K562 (cell line): ENCODE data around the gene CC2D1A. TPM values are rescaled to one million over a fixed set of nuclear protein-coding genes. Genes with fewer than 3 reads are reported as not detected.

Experiments
- C11orf30 ChIP-seq: fragments of 450-650 bp; IDR thresholded peaks from 2 replicates; pipeline ENCODE4 v1.6.1; 2016; ENCODE audit warnings: low read depth, mild to moderate bottlenecking
- CBX2 ChIP-seq: fragments of 200-600 bp; sonication (generic); IDR thresholded peaks from one replicate; pipeline ENCODE4 v1.6.1; 2012; ENCODE audit warnings: mild to moderate bottlenecking, low read length, inconsistent platforms; ENCODE audit not compliant: insufficient read depth, poor library complexity, severe bottlenecking
- CCAR2 ChIP-seq: fragments of 200-400 bp; formaldehyde crosslinking; IDR thresholded peaks from 2 replicates; pipeline ENCODE4 v1.6.1; 2017; ENCODE audit warnings: mild to moderate bottlenecking, low read depth, low read length
- CREBBP ChIP-seq: IDR thresholded peaks from one replicate; pipeline ENCODE4 v1.6.1; 2012; ENCODE audit warnings: low read depth, mild to moderate bottlenecking, control low read depth, inconsistent platforms, low read length
- FOXA3 ChIP-seq, 2 experiments: fragments of 450-650 bp in 1 of 2; sonication (generic) in 1 of 2; formaldehyde crosslinking; IDR thresholded peaks in 1 of 2; conservative IDR thresholded peaks in 1 of 2; 2 replicates each; pipeline versions ENCODE4 v1.4.0 to v1.8.0; 2020 to 2022; ENCODE audit warnings: mild to moderate bottlenecking in 2 of 2, missing genetic modification reagents in 1 of 2
- FUS ChIP-seq: fragments of 200-400 bp; formaldehyde crosslinking; optimal IDR thresholded peaks from 2 replicates; pipeline ENCODE3; 2017; ENCODE audit warnings: low read depth, low read length
- HDAC2 ChIP-seq: fragments of 450-650 bp; IDR thresholded peaks from 2 replicates; pipeline ENCODE4 v1.6.1; 2016; ENCODE audit warnings: mild to moderate bottlenecking
- HOMEZ ChIP-seq: fragments of 250-450 bp; sonication (Bioruptor Pico); IDR thresholded peaks from 2 replicates; pipeline ENCODE4 v1.4.0; 2020; ENCODE audit warnings: mild to moderate bottlenecking, moderate library complexity
- MYC ChIP-seq, 2 experiments: fragments of 250-450 bp in 1 of 2; sonication (Bioruptor Pico) in 1 of 2; IDR thresholded peaks; 2 replicates each; pipeline versions ENCODE4 v1.5.1 to v1.6.1; 2012 to 2021; ENCODE audit warnings: low read depth in 2 of 2, borderline replicate concordance in 1 of 2, improper control_type of control experiment in 1 of 2, low read length in 1 of 2, mild to moderate bottlenecking in 1 of 2, moderate library complexity in 1 of 2
- PHF8 ChIP-seq: fragments of 200-600 bp; sonication (generic); IDR thresholded peaks from 2 replicates; pipeline ENCODE4 v1.6.1; 2012; ENCODE audit warnings: mixed run types, mild to moderate bottlenecking, inconsistent platforms, low read length, moderate library complexity, borderline replicate concordance
- RFX1 ChIP-seq: fragments of 450-650 bp; IDR thresholded peaks from 2 replicates; pipeline ENCODE4 v1.6.1; 2016; ENCODE audit warnings: mild to moderate bottlenecking, moderate library complexity
- SMAD3 ChIP-seq: fragments of 450-650 bp; formaldehyde crosslinking; conservative IDR thresholded peaks from 2 replicates; pipeline ENCODE4 v1.4.0; 2020; ENCODE audit warnings: mild to moderate bottlenecking
- SMAD4 ChIP-seq: fragments of 250-450 bp; sonication (Bioruptor Pico); conservative IDR thresholded peaks from 2 replicates; pipeline ENCODE4 v1.8.0; 2021; ENCODE audit warnings: inconsistent platforms, mild to moderate bottlenecking, moderate library complexity
- STAG1 ChIP-seq: sonication (generic); formaldehyde crosslinking; IDR thresholded peaks from 2 replicates; pipeline ENCODE4 v1.5.0; 2020; ENCODE audit warnings: missing genetic modification reagents, borderline replicate concordance
- ZFP36 ChIP-seq: fragments of 150-350 bp; IDR thresholded peaks from 2 replicates; pipeline ENCODE4 v1.6.1; 2018; ENCODE audit warnings: low read length, low read depth; ENCODE audit not compliant: partially characterized antibody
- ZFX ChIP-seq: sonication (generic); formaldehyde crosslinking; IDR thresholded peaks from 2 replicates; pipeline ENCODE4 v1.8.0; 2022; ENCODE audit warnings: mild to moderate bottlenecking, missing genetic modification reagents, moderate library complexity
- ZNF3 ChIP-seq: fragments of 250-450 bp; sonication (Bioruptor Pico); IDR thresholded peaks from 2 replicates; pipeline ENCODE4 v1.5.0; 2021; ENCODE audit warnings: mild to moderate bottlenecking, moderate library complexity
- ZNF445 ChIP-seq: fragments of 250-450 bp; sonication (Bioruptor Pico); IDR thresholded peaks from 2 replicates; pipeline ENCODE4 v1.4.0; 2020; ENCODE audit warnings: low read depth, mild to moderate bottlenecking, moderate library complexity
- polyA plus RNA-seq, 8 experiments: library from polyadenylated mRNA; depleted of rRNA in 4 of 8; stranded (reverse) in 5 of 8; unstranded in 3 of 8; fragments of >200 nt; fragmentation: Nextera tagmentation in 2 of 8; fragmentation: Illumina TruSeq in 1 of 8; extraction: Ambion mirVana in 2 of 8; extraction: Trizol in 1 of 8; gene quantifications; 2 replicates each; pipeline versions ENCODE4 v1.2.1 to v1.2.3, GENCODE V29; 2011 to 2014; ENCODE audit warnings: inconsistent platforms in 1 of 8, missing spikeins in 1 of 8
- total RNA-seq, 7 experiments: library from RNA; depleted of rRNA in 6 of 7; stranded (reverse); fragments of >200 nt in 6 of 7; fragmentation: Illumina TruSeq in 2 of 7; extraction: Trizol in 2 of 7; gene quantifications; 2 replicates each; pipeline versions ENCODE4 v1.2.1 to v1.2.3, GENCODE V29; 2011 to 2021; ENCODE audit warnings: low replicate concordance in 1 of 7
- TF ChIP-seq, protein P1 (sequence below): fragments of 450-650 bp; IDR thresholded peaks from 2 replicates; pipeline ENCODE4 v1.6.1; 2016; ENCODE audit warnings: mild to moderate bottlenecking
- TF ChIP-seq, protein P2 (sequence below), 3 experiments: fragments of 200-800 bp in 1 of 3; sonication (Bioruptor generic) in 1 of 3; sonication (generic) in 1 of 3; formaldehyde crosslinking in 1 of 3; IDR thresholded peaks; 2 replicates each; pipeline versions ENCODE4 v1.6.1 to v1.8.0; 2016 to 2022; ENCODE audit warnings: mild to moderate bottlenecking in 2 of 3, missing compliant biosample characterization in 2 of 3, missing genetic modification characterization in 2 of 3, missing genetic modification reagents in 1 of 3

The CC2D1A gene
- total and polyA plus RNA-seq, 9 of the 15 experiments (the other 6 are each of a cell fraction or from before 2014, with no cell fraction given) = 0.32 to 31.0 (median 12.9) TPM

DNA sequence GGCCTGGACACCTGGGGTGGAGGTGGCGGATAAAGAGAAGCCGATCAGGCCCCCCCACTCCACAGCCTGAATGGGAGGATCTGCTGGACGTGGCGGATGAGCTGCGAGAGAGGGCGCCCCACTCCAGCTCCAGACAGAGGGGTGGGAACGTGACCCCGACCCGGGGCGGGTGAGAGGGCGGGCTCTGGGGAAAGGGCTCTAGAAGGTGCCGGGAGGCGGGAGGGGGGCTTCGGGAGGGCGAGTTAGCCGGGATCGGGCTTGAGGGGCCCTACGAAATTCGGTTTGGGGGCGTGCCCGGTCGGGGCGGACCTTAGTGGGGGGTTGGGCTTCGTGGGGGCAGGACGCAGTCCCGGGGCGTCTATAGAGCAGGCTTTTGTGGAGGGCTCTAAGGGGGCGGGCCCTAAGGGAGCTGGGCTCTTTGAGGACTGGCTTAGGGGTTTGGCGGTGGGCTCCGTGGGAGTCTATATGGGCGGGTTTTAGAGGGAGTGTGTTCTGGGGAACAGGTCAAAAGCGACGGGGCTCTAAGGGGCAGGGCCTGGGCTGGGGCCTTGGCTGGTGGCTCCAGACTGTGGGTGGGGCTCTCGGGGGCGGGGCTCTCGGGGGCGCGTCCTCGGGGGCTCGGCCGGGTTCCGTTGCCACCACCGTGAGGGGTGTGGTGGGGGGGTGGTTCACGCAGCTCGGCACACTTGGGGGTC lies 33.2 kb upstream of the CC2D1A start (continued):
- TF ChIP-seq CBX2 (no peak), HDAC2 (0 out of 2 replicates have a peak, but pooled peaks have one; percentile 37), ZNF445 (CRISPR knock-in tag) (no peak), FUS (no peak), HOMEZ (no peak), ZFX (peak; percentile 67), ZFP36 (no peak), FOXA3 (CRISPR knock-in tag; conservative IDR thresholded peaks at IDR 0.05 in 1 of 2, IDR thresholded peaks at IDR 0.05 in 1 of 2) (no peak), SMAD3 (CRISPR knock-in tag) (no peak), STAG1 (CRISPR knock-in tag) (peak; percentile 70; the same call in 1 of the 2 replicates), RFX1 (no peak), CCAR2 (no peak), C11orf30 (no peak), MYC (IDR thresholded peaks at IDR 0.05; ENCODE audit: low read depth, low read length) (0 out of 2 replicates have a peak, but pooled peaks have one; percentile 25), MYC (CRISPR knock-in tag; IDR thresholded peaks at IDR 0.05; ENCODE audit: borderline replicate concordance, low read depth) (no peak), SMAD4 (CRISPR knock-in tag) (no peak), CREBBP (no peak), PHF8 (peak; percentile 55; the same call in 1 of the 2 replicates), ZNF3 (CRISPR knock-in tag) (no peak)
- TF ChIP-seq, protein P1, sequence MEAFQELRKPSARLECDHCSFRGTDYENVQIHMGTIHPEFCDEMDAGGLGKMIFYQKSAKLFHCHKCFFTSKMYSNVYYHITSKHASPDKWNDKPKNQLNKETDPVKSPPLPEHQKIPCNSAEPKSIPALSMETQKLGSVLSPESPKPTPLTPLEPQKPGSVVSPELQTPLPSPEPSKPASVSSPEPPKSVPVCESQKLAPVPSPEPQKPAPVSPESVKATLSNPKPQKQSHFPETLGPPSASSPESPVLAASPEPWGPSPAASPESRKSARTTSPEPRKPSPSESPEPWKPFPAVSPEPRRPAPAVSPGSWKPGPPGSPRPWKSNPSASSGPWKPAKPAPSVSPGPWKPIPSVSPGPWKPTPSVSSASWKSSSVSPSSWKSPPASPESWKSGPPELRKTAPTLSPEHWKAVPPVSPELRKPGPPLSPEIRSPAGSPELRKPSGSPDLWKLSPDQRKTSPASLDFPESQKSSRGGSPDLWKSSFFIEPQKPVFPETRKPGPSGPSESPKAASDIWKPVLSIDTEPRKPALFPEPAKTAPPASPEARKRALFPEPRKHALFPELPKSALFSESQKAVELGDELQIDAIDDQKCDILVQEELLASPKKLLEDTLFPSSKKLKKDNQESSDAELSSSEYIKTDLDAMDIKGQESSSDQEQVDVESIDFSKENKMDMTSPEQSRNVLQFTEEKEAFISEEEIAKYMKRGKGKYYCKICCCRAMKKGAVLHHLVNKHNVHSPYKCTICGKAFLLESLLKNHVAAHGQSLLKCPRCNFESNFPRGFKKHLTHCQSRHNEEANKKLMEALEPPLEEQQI = no peak
- TF ChIP-seq, protein P2, sequence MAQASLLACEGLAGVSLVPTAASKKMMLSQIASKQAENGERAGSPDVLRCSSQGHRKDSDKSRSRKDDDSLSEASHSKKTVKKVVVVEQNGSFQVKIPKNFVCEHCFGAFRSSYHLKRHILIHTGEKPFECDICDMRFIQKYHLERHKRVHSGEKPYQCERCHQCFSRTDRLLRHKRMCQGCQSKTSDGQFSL (CRISPR knock-in tag; IDR thresholded peaks at IDR 0.05) = peak; percentile 98
- TF ChIP-seq, protein P2 (tag; IDR thresholded peaks at IDR 0.05) = peak in 1 of 2 experiments; percentile 94; a peak in 2 of 4 replicates
